ENCODE measurements around the gene SLC4A1. TPM values are rescaled to one million over a fixed set of nuclear protein-coding genes. Genes with fewer than 3 reads are reported as not detected.

SLC4A1 gene
- total and polyA plus RNA-seq, 5 donors from 2014 or later, result not detected

DNA sequence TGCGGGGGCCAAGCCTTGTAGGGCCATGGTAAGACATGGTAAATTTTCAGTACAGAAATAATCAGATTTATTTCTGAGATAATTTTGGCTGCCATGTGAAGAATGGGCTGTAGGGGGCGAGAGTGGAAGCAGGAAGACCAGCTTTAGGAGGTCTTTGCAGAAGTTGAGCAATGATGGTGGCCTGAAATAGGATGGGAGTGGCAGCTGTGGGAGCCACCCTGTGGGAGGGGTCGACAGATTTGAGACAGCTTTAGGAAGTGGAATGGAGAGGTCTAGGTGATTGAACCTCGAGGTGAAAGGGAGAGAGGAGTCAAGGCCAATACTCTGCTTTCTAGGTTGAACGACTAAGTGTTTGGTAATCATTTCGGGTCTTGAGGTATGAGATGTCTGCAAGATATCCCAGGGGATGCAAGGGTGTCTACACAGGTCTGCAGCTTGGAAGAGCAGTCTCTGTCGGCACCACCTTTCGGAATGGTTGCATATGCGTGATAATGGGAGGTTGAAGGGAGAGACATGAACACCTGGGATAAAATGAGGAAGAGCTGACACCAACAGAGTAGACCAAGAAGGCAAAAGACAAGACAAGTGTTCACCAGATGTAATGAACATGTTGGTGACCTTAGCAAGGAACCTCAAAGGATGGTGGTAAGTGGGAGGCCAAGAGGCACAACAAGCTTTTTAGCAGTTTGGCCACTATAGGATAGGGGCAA lies 64.0 kb downstream of the SLC4A1 start:
- peaks cover 22 to 41% (median 23%) of the 10 kb centered on the region in 4 donors for H3K4me1 Mint-ChIP-seq

DNA sequence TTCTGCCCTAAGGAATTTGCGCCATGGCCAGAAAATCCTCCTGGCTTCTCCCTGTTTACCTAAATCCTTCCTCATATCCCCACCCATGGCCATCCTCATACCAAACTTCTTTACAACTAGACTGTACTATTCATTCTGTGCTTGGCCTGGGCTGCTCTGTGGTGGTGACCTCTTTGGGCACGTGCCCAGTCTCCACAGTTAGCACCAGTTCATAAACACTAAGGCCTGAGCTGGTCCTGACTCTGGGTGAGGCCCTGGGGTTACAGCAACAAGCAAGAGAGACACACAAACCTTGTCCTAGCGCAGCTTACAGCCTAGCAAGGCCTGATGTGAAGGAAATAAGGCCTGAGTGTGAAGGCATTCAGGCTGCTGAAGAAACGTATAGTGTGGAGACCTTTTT lies 65.2 kb downstream of the SLC4A1 start:
- no peak for DNase-seq
- Histone ChIP-seq H3K27ac (ENCODE audit: insufficient read depth, low read length, poor library complexity, severe bottlenecking) (no peak overlapping the region), H3K36me3 (ENCODE audit: control insufficient read depth, insufficient read depth, low read length) (peaks cover 15% of the 10 kb centered on the region), H3K9me3 (ENCODE audit: control insufficient read depth in 2 of 2, low read length in 2 of 2) (no peaks in the 10 kb centered on the region), H3K4me1 (ENCODE audit: control insufficient read depth, insufficient read depth, low read length, poor library complexity, severe bottlenecking) (peaks cover 26% of the 10 kb centered on the region), H3K4me3 (ENCODE audit: low read depth, low read length) (no peak overlapping the region), H3K27me3 (ENCODE audit: control insufficient read depth, insufficient read depth, low read length) (no peaks in the 10 kb centered on the region)
- Mint-ChIP-seq H3K4me3 (peak overlapping the region in 2 of 4 donors; percentile 19 to 73), H3K27ac (peak overlapping the region in 2 of 3 donors; percentile 59 to 79), H3K36me3 (peaks cover 8% of the 10 kb centered on the region), H3K9me3 (no peaks in the 10 kb centered on the region), H3K4me1 (peaks cover 22 to 41% (median 30%) of the 10 kb centered on the region in 4 donors), H3K27me3 (no peaks in the 10 kb centered on the region)
- no peak for ATAC-seq (ENCODE audit: low read depth in 2 of 2)

More for the DNA sequence above, 64.0 kb downstream of the SLC4A1 start:
- no peak for ATAC-seq (ENCODE audit: low read depth in 2 of 2)
- peak in 2 of 3 donors; percentile 44 to 79 for DNase-seq
- Mint-ChIP-seq H3K36me3 (peaks cover 10% of the 10 kb centered on the region), H3K27ac (peak overlapping the region in 2 of 3 donors; percentile 47 to 92), H3K4me3 (peak overlapping the region in 1 of 4 donors; percentile 73), H3K9me3 (no peaks in the 10 kb centered on the region), H3K27me3 (no peaks in the 10 kb centered on the region)
- H3K4me3 ChIP-seq (ENCODE audit: low read depth, low read length), result no peak overlapping the region
- H3K9me3 ChIP-seq (ENCODE audit: control insufficient read depth in 2 of 2, low read length in 2 of 2), result no peaks in the 10 kb centered on the region
- no peak overlapping the region for H3K27ac ChIP-seq (ENCODE audit: insufficient read depth, low read length, poor library complexity, severe bottlenecking)
- H3K27me3 ChIP-seq (ENCODE audit: control insufficient read depth, insufficient read depth, low read length), result no peaks in the 10 kb centered on the region
- H3K36me3 ChIP-seq (ENCODE audit: control insufficient read depth, insufficient read depth, low read length), result peaks cover 23% of the 10 kb centered on the region
- H3K4me1 ChIP-seq (ENCODE audit: control insufficient read depth, insufficient read depth, low read length, poor library complexity, severe bottlenecking), result peaks cover 15% of the 10 kb centered on the region

GRCh38 chr17:44200478-44201155 lies 67.3 kb downstream of the SLC4A1 start:
- Mint-ChIP-seq H3K36me3 (peaks cover 12% of the 10 kb centered on the region), H3K9me3 (no peaks in the 10 kb centered on the region), H3K27ac (peak overlapping the region; percentile 95 to 98 (median 95)), H3K27me3 (no peaks in the 10 kb centered on the region), H3K4me1 (peaks cover 22 to 50% (median 31%) of the 10 kb centered on the region in 4 donors), H3K4me3 (peak overlapping the region; percentile 73 to 94 (median 91))
- no peak for ATAC-seq (ENCODE audit: low read depth in 2 of 2)
- peak overlapping the region; percentile 89 for H3K27ac ChIP-seq (ENCODE audit: insufficient read depth, low read length, poor library complexity, severe bottlenecking)
- no peaks in the 10 kb centered on the region for H3K27me3 ChIP-seq (ENCODE audit: control insufficient read depth, insufficient read depth, low read length)
- H3K4me3 ChIP-seq (ENCODE audit: low read depth, low read length), result peak overlapping the region; percentile 55
- DNase-seq, result no peak
- peaks cover 14% of the 10 kb centered on the region for H3K36me3 ChIP-seq (ENCODE audit: control insufficient read depth, insufficient read depth, low read length)
- H3K9me3 ChIP-seq (ENCODE audit: control insufficient read depth in 2 of 2, low read length in 2 of 2), result no peaks in the 10 kb centered on the region
- peaks cover 32% of the 10 kb centered on the region for H3K4me1 ChIP-seq (ENCODE audit: control insufficient read depth, insufficient read depth, low read length, poor library complexity, severe bottlenecking)

- Mint-ChIP-seq H3K27me3 (no peaks in the 10 kb centered on the region), H3K4me3 (peak within 1 kb of the TSS; percentile 90 to 94 (median 92)), H3K9me3 (no peaks in the 10 kb centered on the region), H3K36me3 (peaks cover 18% of the 10 kb centered on the region), H3K27ac (peak within 1 kb of the TSS; percentile 95 to 98 (median 95)), H3K4me1 (peaks cover 22 to 50% (median 33%) of the 10 kb centered on the region in 4 donors)
- Histone ChIP-seq H3K9me3 (ENCODE audit: control insufficient read depth in 2 of 2, low read length in 2 of 2) (no peaks in the 10 kb centered on the region), H3K27ac (ENCODE audit: insufficient read depth, low read length, poor library complexity, severe bottlenecking) (peak within 1 kb of the TSS; percentile 89), H3K36me3 (ENCODE audit: control insufficient read depth, insufficient read depth, low read length) (peaks cover 22% of the 10 kb centered on the region), H3K4me3 (ENCODE audit: low read depth, low read length) (peak within 1 kb of the TSS; percentile 72), H3K4me1 (ENCODE audit: control insufficient read depth, insufficient read depth, low read length, poor library complexity, severe bottlenecking) (peaks cover 32% of the 10 kb centered on the region), H3K27me3 (ENCODE audit: control insufficient read depth, insufficient read depth, low read length) (no peaks in the 10 kb centered on the region)
- ATAC-seq (ENCODE audit: low read depth in 2 of 2) (peak; percentile 82 to 88), DNase-seq (peak; percentile 97 to 99 (median 99))
Measured at GRCh38 chr17:44199553-44200477, 68.1 kb downstream of the SLC4A1 start, which contains the start of gene ATXN7L3. Gene ATXN7L3, minus strand, starts transcription at chr17:44199884. Its CDS starts 1,814 bp downstream, at chr17:44198070.

DNA sequence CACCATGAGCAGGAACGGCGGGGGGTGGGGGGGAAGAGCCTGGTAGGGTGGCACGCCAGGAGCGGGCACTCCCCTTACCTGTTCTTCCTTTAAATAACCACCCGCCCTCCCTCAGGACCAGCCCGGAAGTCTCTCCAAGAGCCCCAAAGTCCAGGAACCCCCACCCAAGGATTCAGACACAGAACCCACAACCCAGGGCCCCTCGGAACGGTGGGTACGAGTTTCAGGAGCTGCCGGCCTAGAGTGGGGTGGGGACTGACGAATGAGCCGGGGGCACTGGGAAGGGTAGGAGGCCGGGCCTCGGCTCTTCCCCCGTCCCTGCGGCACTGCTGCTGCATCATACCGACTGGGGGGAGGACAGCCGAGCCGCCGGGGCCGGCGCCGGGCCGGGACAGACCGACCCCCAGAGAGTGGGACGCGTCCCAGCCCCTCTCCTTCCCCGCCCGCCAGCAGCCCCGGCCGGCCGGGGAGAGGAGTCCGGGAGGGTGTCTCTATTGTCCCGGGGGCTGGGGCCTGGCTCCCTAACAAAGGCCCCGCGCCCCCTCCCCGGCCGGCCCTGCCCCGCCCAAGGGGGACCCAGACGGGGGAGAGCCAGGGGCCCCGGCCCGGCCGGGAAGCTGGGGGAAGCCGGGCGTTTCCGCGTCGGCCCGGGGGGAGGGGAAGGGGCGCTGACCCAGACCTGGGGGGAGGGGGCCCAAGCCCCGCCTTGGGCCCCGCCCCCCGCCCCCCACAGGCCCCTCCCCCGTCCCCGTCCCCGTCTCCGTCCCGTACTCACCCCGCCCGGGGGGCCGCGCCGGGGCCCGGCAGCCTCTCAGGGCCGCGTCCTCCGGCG lies 69.0 kb downstream of the SLC4A1 start:
- Histone ChIP-seq H3K4me3 (ENCODE audit: low read depth, low read length) (peak overlapping the region; percentile 72), H3K4me1 (ENCODE audit: control insufficient read depth, insufficient read depth, low read length, poor library complexity, severe bottlenecking) (peaks cover 32% of the 10 kb centered on the region), H3K27me3 (ENCODE audit: control insufficient read depth, insufficient read depth, low read length) (no peaks in the 10 kb centered on the region), H3K9me3 (ENCODE audit: control insufficient read depth in 2 of 2, low read length in 2 of 2) (no peaks in the 10 kb centered on the region), H3K27ac (ENCODE audit: insufficient read depth, low read length, poor library complexity, severe bottlenecking) (peak overlapping the region; percentile 89), H3K36me3 (ENCODE audit: control insufficient read depth, insufficient read depth, low read length) (peaks cover 30% of the 10 kb centered on the region)
- Mint-ChIP-seq H3K4me3 (peak overlapping the region; percentile 90 to 92 (median 90)), H3K27me3 (no peaks in the 10 kb centered on the region), H3K36me3 (peaks cover 18% of the 10 kb centered on the region), H3K9me3 (no peaks in the 10 kb centered on the region), H3K27ac (peak overlapping the region; percentile 84 to 94 (median 91)), H3K4me1 (peaks cover 19 to 48% (median 30%) of the 10 kb centered on the region in 4 donors)
- ATAC-seq (ENCODE audit: low read depth in 2 of 2), result peak; percentile 2 to 4
- peak; percentile 52 to 67 (median 57) for DNase-seq

Measured in CD4-positive, CD25-positive, alpha-beta regulatory T cell (primary cell).